Spleen (tissue), 11 donors: Measurements from ENCODE around the gene SERPINB2. TPM values are rescaled to one million over a fixed set of nuclear protein-coding genes. Genes with fewer than 3 reads are reported as not detected.
A peak's percentile ranks its signal among the peaks of the same experiment; 100 is the strongest.

Source experiments
- DNase-seq: peaks from one replicate; pipeline ENCODE4 v3.0.0-alpha.2; 2020
- H3K27ac ChIP-seq, 8 donors: fragments of 200-600 bp; sonication (generic) in 7 of 8; 1 replicate in 4 of 8; 2 replicates in 4 of 8; pipeline versions ENCODE4 v1.5.0 to v1.8.0; 2016 to 2021; ENCODE audit warnings: inconsistent platforms in 4 of 8, mild to moderate bottlenecking in 4 of 8, moderate library complexity in 1 of 8
- H3K27me3 ChIP-seq, 7 donors: fragments of 200-600 bp; sonication (generic) in 6 of 7; replicated peaks in 1 of 7; 1 replicate in 4 of 7; 2 replicates in 3 of 7; pipeline versions ENCODE4 v1.5.0 to v1.8.0; 2016 to 2021; ENCODE audit warnings: inconsistent platforms in 3 of 7, mild to moderate bottlenecking in 1 of 7
- H3K36me3 ChIP-seq, 6 donors: fragments of 200-600 bp; sonication (generic) in 5 of 6; 1 replicate in 4 of 6; 2 replicates in 2 of 6; pipeline versions ENCODE4 v1.5.0 to v1.8.0; 2016 to 2021; ENCODE audit warnings: inconsistent platforms in 2 of 6
- H3K4me1 ChIP-seq, 6 donors: fragments of 200-600 bp; sonication (generic) in 5 of 6; 1 replicate in 3 of 6; 2 replicates in 3 of 6; pipeline versions ENCODE4 v1.5.0 to v1.8.0; 2016 to 2021; ENCODE audit warnings: inconsistent platforms in 3 of 6
- H3K4me3 ChIP-seq, 8 donors: fragments of 200-600 bp; sonication (generic) in 7 of 8; 1 replicate in 4 of 8; 2 replicates in 4 of 8; pipeline versions ENCODE4 v1.5.0 to v1.8.0; 2016 to 2021; ENCODE audit warnings: inconsistent platforms in 4 of 8, mild to moderate bottlenecking in 4 of 8, moderate library complexity in 2 of 8
- H3K9me3 ChIP-seq, 8 donors: fragments of 200-600 bp; sonication (generic) in 7 of 8; 1 replicate in 4 of 8; 2 replicates in 4 of 8; pipeline versions ENCODE4 v1.5.0 to v1.8.0; 2016 to 2021; ENCODE audit warnings: inconsistent platforms in 4 of 8
- POLR2A ChIP-seq, 3 donors: fragments of 450-650 bp; IDR thresholded peaks; one replicate each; pipeline ENCODE4 v1.5.1; 2017; ENCODE audit warnings: antibody characterized with exemption in 3 of 3, mild to moderate bottlenecking in 1 of 3
- POLR2AphosphoS5 ChIP-seq, 3 donors: sonication (generic); formaldehyde crosslinking; IDR thresholded peaks; one replicate each; pipeline ENCODE4 v1.5.1; 2017; ENCODE audit warnings: antibody characterized with exemption in 3 of 3
- WGBS, 5 donors: extraction: QIAGEN DNeasy Blood & Tissue Kit in 3 of 5; methylation state at CpG; one replicate each; pipeline versions ENCODE4 v1.1.5 to v1.1.7; 2013 to 2018; 5-methylcytosine and 5-hydroxymethylcytosine counted together
- intact Hi-C: fragments of 100-400 bp; cut with DNase I; formaldehyde crosslinking; loops from one replicate; pipeline ENCODE4 v1.15.0; 2023; ENCODE audit warnings: low total_unique reads
- polyA plus RNA-seq, 3 donors: library from polyadenylated mRNA; stranded (reverse); fragments of 200-250 nt; gene quantifications; one replicate each; pipeline ENCODE4 v1.2.1, GENCODE V29; 2013
- total RNA-seq, 7 donors: library from RNA; depleted of rRNA in 3 of 7; stranded (reverse); fragments of >200 nt in 3 of 7; fragmentation: NEBNext Ultra II Directional in 4 of 7; extraction: Animal tissue kit (Norgen Biotek cat#: 25700) in 4 of 7; gene quantifications; one replicate each; pipeline versions ENCODE4 v1.1.0 to v1.2.1, GENCODE V29; 2016 to 2021
- TF ChIP-seq, protein P1 (sequence below), 11 experiments: fragments of 200-600 bp in 7 of 11; fragments of 450-650 bp in 4 of 11; sonication (generic) in 4 of 11; IDR thresholded peaks in 8 of 11; conservative IDR thresholded peaks in 3 of 11; 1 replicate in 7 of 11; 2 replicates in 4 of 11; pipeline versions ENCODE4 v1.4.0 to v1.8.0; 2016 to 2021; ENCODE audit warnings: antibody characterized with exemption in 11 of 11, inconsistent platforms in 4 of 11, mild to moderate bottlenecking in 1 of 11
- donor health status: healthy with polysubstance abuse.
- donor health status: DM: no; HTN: no; CAD: no; lungs with moderate emphysema.
- donor health status: DM: no; HTN: no; CAD: no.
- donor health status: Bipolar disorder and iron deficiency.
- donor health status: healthy.
- donor health status: DM: no; HTN: no; CAD: no.
- donor health status: DM: yes; HTN: yes; CAD: no.

Gene SERPINB2
- total and polyA plus RNA-seq, 10 donors, result 0.10 to 2.3 (median 0.49) TPM; not detected in 4

GRCh38 chr18:63907664-63908063 lies 20.2 kb downstream of the SERPINB2 start, which contains the start of gene SERPINB10:
SERPINB10 (plus strand) TSS chr18:63907958; CDS start chr18:63915511, 7,553 bp downstream.
- Histone ChIP-seq H3K27me3 (no peaks in the 10 kb centered on the region), H3K4me3 (no peak within 1 kb of the TSS), H3K9me3 (peaks cover 0 to 5% (median 0%) of the 10 kb centered on the region in 8 donors), H3K4me1 (no peaks in the 10 kb centered on the region), H3K27ac (peak within 1 kb of the TSS in 2 of 8 donors; percentile 0 to 22), H3K36me3 (no peaks in the 10 kb centered on the region)
- TF ChIP-seq, protein P1, sequence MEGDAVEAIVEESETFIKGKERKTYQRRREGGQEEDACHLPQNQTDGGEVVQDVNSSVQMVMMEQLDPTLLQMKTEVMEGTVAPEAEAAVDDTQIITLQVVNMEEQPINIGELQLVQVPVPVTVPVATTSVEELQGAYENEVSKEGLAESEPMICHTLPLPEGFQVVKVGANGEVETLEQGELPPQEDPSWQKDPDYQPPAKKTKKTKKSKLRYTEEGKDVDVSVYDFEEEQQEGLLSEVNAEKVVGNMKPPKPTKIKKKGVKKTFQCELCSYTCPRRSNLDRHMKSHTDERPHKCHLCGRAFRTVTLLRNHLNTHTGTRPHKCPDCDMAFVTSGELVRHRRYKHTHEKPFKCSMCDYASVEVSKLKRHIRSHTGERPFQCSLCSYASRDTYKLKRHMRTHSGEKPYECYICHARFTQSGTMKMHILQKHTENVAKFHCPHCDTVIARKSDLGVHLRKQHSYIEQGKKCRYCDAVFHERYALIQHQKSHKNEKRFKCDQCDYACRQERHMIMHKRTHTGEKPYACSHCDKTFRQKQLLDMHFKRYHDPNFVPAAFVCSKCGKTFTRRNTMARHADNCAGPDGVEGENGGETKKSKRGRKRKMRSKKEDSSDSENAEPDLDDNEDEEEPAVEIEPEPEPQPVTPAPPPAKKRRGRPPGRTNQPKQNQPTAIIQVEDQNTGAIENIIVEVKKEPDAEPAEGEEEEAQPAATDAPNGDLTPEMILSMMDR (IDR thresholded peaks at IDR 0.05 in 8 of 11, conservative IDR thresholded peaks at IDR 0.05 in 3 of 11), result no peak
- no peak for TF ChIP-seq POLR2A (IDR thresholded peaks at IDR 0.05)
- TF ChIP-seq POLR2AphosphoS5 (IDR thresholded peaks at IDR 0.05), result no peak
- intact Hi-C loops, result no loop called here
- no peak for DNase-seq

DNA sequence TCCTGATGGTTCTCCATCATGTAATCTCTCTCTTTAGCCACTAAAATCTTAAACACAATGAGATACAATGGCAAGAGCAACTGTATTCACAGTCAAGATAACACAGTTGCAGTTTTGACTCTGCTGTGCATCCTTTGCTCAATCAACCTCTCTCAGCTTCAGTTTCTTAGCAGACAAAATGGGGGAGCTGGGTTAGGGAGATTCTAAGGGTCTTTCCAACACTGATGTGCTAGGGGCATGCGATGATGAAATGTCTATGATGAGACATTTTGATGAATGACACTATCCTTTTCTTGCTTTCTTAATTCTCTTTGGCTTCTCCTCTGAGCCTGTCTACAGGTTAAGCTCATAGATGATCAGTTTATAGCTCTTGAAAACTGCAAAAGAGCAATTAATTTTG lies 21.4 kb downstream of the SERPINB2 start:
- no peak for DNase-seq
- intact Hi-C loops, result no loop called here
- TF ChIP-seq, protein P1 (IDR thresholded peaks at IDR 0.05 in 8 of 11, conservative IDR thresholded peaks at IDR 0.05 in 3 of 11), result no peak
- Histone ChIP-seq H3K36me3 (no peaks in the 10 kb centered on the region), H3K27me3 (no peaks in the 10 kb centered on the region), H3K27ac (peak overlapping the region in 1 of 8 donors; percentile 22), H3K9me3 (peaks cover 0 to 5% (median 0%) of the 10 kb centered on the region in 8 donors), H3K4me1 (no peaks in the 10 kb centered on the region), H3K4me3 (no peak overlapping the region)
- 58 to 83% (median 75%) methylated on average over 1 of the region's 1 CpG for WGBS, 5 donors

GRCh38 chr18:63909870-63910269 lies 22.4 kb downstream of the SERPINB2 start:
- DNase-seq, result no peak
- intact Hi-C loops, result no loop called here

DNA sequence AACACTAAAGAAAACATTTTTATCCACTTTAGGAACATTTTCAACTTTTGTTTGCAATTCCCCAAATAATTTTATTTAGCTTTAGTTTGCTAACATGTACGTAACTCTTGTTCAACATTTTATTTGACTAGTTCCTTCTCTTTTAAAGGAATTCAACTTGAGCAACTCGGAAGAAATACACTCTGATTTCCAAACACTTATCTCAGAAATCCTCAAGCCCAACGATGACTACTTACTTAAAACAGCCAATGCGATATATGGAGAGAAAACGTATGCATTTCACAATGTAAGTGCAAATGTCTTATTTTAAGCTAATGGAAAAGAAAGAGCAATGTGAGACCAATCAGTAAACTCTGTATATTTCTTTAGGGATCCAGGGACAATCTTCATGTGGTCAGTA lies 30.3 kb downstream of the SERPINB2 start:
- Histone ChIP-seq H3K9me3 (no peaks in the 10 kb centered on the region), H3K36me3 (no peaks in the 10 kb centered on the region), H3K27ac (peak overlapping the region in 3 of 8 donors; percentile 39 to 55 (median 45)), H3K27me3 (peaks cover 0 to 5% (median 0%) of the 10 kb centered on the region in 7 donors), H3K4me1 (no peaks in the 10 kb centered on the region), H3K4me3 (no peak overlapping the region)
- WGBS, 5 donors, result 56 to 89% (median 67%) methylated on average over 5 of the region's 5 CpGs
- no peak for DNase-seq
- TF ChIP-seq POLR2A (IDR thresholded peaks at IDR 0.05), result no peak
- no peak for TF ChIP-seq POLR2AphosphoS5 (IDR thresholded peaks at IDR 0.05)
- TF ChIP-seq, protein P1 (IDR thresholded peaks at IDR 0.05 in 8 of 11, conservative IDR thresholded peaks at IDR 0.05 in 3 of 11), result no peak
- intact Hi-C loops, result no loop called here

More at GRCh38 chr18:63909870-63910269, 22.4 kb downstream of the SERPINB2 start:
- TF ChIP-seq POLR2AphosphoS5 (IDR thresholded peaks at IDR 0.05) (no peak), POLR2A (IDR thresholded peaks at IDR 0.05) (no peak)
- TF ChIP-seq, protein P1 (IDR thresholded peaks at IDR 0.05 in 8 of 11, conservative IDR thresholded peaks at IDR 0.05 in 3 of 11), result no peak
- Histone ChIP-seq H3K4me1 (no peaks in the 10 kb centered on the region), H3K27me3 (no peaks in the 10 kb centered on the region), H3K4me3 (no peak overlapping the region), H3K27ac (no peak overlapping the region), H3K36me3 (no peaks in the 10 kb centered on the region), H3K9me3 (peaks cover 0 to 5% (median 0%) of the 10 kb centered on the region in 8 donors)
- WGBS, 5 donors, result 61 to 79% (median 67%) methylated on average over 2 of the region's 2 CpGs
